DND-41 (cell line): Measurements from ENCODE around the gene PSMA8.

Source experiments
- ATAC-seq: fragments of 200-7000 bp; cut with Tn5 transposase; 3 replicates; pipeline ENCODE4 v1.9.1; 2021; ENCODE audit warnings: low read depth; ENCODE audit not compliant: insufficient read depth
- DNase-seq: peaks from one replicate; pipeline ENCODE4 v3.0.0-alpha.2; 2020
- H2AFZ ChIP-seq: 2 replicates; pipeline ENCODE4 v1.6.0; 2012; ENCODE audit warnings: low read depth, low read length
- H3K27ac ChIP-seq: 2 replicates; pipeline ENCODE4 v1.5.1; 2012; ENCODE audit warnings: low read length, inconsistent platforms
- H3K27me3 ChIP-seq: fragments of 200-600 bp; sonication (generic); 2 replicates; pipeline ENCODE4 v1.6.0; 2012; ENCODE audit warnings: low read length, mild to moderate bottlenecking, inconsistent platforms; ENCODE audit not compliant: insufficient read depth, poor library complexity
- H3K36me3 ChIP-seq: 2 replicates; pipeline ENCODE4 v1.5.1; 2012; ENCODE audit warnings: low read length, inconsistent platforms; ENCODE audit not compliant: insufficient read depth
- H3K4me1 ChIP-seq: 2 replicates; pipeline ENCODE4 v1.5.1; 2012; ENCODE audit warnings: mild to moderate bottlenecking, low read length; ENCODE audit not compliant: insufficient read depth
- H3K4me2 ChIP-seq: 2 replicates; pipeline ENCODE4 v1.6.0; 2012; ENCODE audit warnings: mild to moderate bottlenecking, moderate library complexity, low read length, inconsistent platforms; ENCODE audit not compliant: insufficient read depth
- H3K4me3 ChIP-seq, 2 experiments: fragments of 200-600 bp in 1 of 2; shearing (Covaris generic) in 1 of 2; 2 replicates each; pipeline ENCODE4 v1.5.1; 2012 to 2016; ENCODE audit warnings: inconsistent platforms in 2 of 2, low read length in 2 of 2, mild to moderate bottlenecking in 2 of 2, low read depth in 1 of 2, moderate library complexity in 1 of 2
- H3K79me2 ChIP-seq: 2 replicates; pipeline ENCODE4 v1.6.0; 2012; ENCODE audit warnings: low read length, inconsistent platforms; ENCODE audit not compliant: insufficient read depth
- H3K9ac ChIP-seq: 2 replicates; pipeline ENCODE4 v1.6.0; 2012; ENCODE audit warnings: low read depth, mild to moderate bottlenecking, inconsistent platforms, low read length, moderate library complexity
- H3K9me3 ChIP-seq: 2 replicates; pipeline ENCODE4 v1.5.1; 2012; ENCODE audit warnings: low read length, moderate library complexity, mild to moderate bottlenecking, inconsistent platforms; ENCODE audit not compliant: insufficient read depth, severe bottlenecking
- H4K20me1 ChIP-seq: 2 replicates; pipeline ENCODE4 v1.6.0; 2012; ENCODE audit warnings: low read length; ENCODE audit not compliant: insufficient read depth
- EZH2 ChIP-seq: IDR thresholded peaks from 3 replicates; pipeline ENCODE4 v1.6.1; 2012; ENCODE audit warnings: borderline replicate concordance, low read depth, mild to moderate bottlenecking, moderate library complexity, low read length, inconsistent platforms; ENCODE audit not compliant: severe bottlenecking
- TF ChIP-seq, protein P1 (sequence below): IDR thresholded peaks from 2 replicates; pipeline ENCODE4 v1.5.1; 2012; ENCODE audit warnings: borderline replicate concordance, low read length, moderate library complexity, mild to moderate bottlenecking; ENCODE audit not compliant: poor library complexity, severe bottlenecking; ENCODE audit errors: extremely low read depth

The PSMA8 gene

DNA sequence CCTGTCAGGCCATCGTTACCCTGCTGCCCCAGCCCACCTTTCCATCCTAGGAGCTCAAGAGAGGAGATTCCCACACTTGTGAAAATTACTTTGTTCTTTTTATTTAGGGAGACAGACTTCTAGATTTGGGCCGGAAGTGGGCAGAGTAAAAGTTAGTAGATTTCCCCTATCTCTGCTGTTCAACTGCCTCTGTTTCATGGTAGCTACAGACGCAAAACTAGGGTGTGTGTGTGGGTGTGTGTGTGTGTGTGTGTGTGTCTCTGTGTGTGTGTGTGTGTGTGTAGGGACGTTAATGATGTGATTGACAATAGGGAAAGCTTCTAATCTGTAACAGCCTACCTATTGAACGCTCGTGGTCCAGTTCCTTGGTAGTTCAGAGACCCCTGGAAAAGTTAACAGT, 438 bp downstream of the PSMA8 start:
- no peak overlapping the region for H2AFZ ChIP-seq
- DNase-seq (no peak), ATAC-seq (no peak)
- no peak overlapping the region for H3K9ac ChIP-seq
- H3K4me2 ChIP-seq = no peak overlapping the region
- H3K36me3 ChIP-seq = no peaks in the 10 kb centered on the region
- H4K20me1 ChIP-seq = no peaks in the 10 kb centered on the region
- H3K27me3 ChIP-seq = no peaks in the 10 kb centered on the region
- H3K27ac ChIP-seq = no peak overlapping the region
- no peak for TF ChIP-seq EZH2
- no peaks in the 10 kb centered on the region for H3K79me2 ChIP-seq
- H3K4me3 ChIP-seq = no peak overlapping the region
- H3K4me1 ChIP-seq = no peaks in the 10 kb centered on the region
- no peaks in the 10 kb centered on the region for H3K9me3 ChIP-seq

DNA sequence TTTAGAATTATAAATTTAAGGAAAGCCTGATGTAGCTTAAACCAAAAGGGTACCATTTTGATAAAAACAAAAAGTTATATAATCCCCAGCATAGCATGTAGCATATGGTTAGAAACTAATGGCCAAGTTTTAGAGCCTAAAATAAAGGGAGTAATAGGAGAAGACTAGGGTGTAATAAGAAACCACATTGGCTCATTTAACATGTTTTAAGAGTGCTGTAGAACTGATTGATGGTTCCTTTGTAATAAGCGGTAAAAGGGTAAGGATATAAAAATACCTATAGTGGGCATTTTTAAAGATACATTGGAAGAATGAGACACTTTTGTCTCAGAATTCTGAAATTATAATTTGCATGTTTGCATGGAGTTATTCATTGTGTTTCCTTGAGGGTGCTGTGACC, 1.9 kb downstream of the PSMA8 start:
- no peaks in the 10 kb centered on the region for H3K79me2 ChIP-seq
- no peak overlapping the region for H3K9ac ChIP-seq
- H3K27me3 ChIP-seq = no peaks in the 10 kb centered on the region
- H3K27ac ChIP-seq = no peak overlapping the region
- H4K20me1 ChIP-seq = no peaks in the 10 kb centered on the region
- no peak for ATAC-seq
- no peak for TF ChIP-seq EZH2
- TF ChIP-seq, protein P1, sequence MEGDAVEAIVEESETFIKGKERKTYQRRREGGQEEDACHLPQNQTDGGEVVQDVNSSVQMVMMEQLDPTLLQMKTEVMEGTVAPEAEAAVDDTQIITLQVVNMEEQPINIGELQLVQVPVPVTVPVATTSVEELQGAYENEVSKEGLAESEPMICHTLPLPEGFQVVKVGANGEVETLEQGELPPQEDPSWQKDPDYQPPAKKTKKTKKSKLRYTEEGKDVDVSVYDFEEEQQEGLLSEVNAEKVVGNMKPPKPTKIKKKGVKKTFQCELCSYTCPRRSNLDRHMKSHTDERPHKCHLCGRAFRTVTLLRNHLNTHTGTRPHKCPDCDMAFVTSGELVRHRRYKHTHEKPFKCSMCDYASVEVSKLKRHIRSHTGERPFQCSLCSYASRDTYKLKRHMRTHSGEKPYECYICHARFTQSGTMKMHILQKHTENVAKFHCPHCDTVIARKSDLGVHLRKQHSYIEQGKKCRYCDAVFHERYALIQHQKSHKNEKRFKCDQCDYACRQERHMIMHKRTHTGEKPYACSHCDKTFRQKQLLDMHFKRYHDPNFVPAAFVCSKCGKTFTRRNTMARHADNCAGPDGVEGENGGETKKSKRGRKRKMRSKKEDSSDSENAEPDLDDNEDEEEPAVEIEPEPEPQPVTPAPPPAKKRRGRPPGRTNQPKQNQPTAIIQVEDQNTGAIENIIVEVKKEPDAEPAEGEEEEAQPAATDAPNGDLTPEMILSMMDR = no peak
- H3K4me1 ChIP-seq = no peaks in the 10 kb centered on the region
- no peak overlapping the region for H2AFZ ChIP-seq
- no peak overlapping the region for H3K4me2 ChIP-seq
- H3K36me3 ChIP-seq = no peaks in the 10 kb centered on the region
- no peaks in the 10 kb centered on the region for H3K9me3 ChIP-seq
- H3K4me3 ChIP-seq = no peak overlapping the region
- no peak for DNase-seq

DNA sequence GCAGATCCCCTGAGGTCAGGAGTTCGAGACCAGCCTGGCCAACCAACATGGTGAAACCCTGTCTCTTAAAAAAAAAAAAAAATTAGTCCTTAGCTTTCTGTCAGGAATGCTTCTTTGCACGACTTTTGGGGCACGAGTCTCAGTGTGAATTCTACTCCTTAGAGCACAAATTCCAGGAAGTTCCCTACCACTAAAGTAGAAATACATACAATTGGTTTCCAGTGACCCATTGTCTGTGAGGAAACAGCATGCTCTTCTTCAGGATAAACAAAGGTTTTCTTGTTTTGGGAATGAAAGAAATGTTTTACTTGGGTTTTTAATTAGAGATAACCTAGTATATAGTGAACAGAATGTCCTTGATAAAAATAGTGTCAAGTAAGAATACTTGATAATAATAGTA, 23.7 kb downstream of the PSMA8 start:
- Histone ChIP-seq H3K4me3 (no peak overlapping the region), H3K4me1 (no peaks in the 10 kb centered on the region), H3K9ac (no peak overlapping the region), H3K9me3 (no peaks in the 10 kb centered on the region), H3K36me3 (no peaks in the 10 kb centered on the region), H4K20me1 (no peaks in the 10 kb centered on the region), H3K79me2 (no peaks in the 10 kb centered on the region), H3K27ac (no peak overlapping the region), H2AFZ (no peak overlapping the region), H3K4me2 (no peak overlapping the region), H3K27me3 (no peaks in the 10 kb centered on the region)
- ATAC-seq (no peak), DNase-seq (no peak)
- TF ChIP-seq, protein P1 = no peak
- TF ChIP-seq EZH2 = no peak

DNA sequence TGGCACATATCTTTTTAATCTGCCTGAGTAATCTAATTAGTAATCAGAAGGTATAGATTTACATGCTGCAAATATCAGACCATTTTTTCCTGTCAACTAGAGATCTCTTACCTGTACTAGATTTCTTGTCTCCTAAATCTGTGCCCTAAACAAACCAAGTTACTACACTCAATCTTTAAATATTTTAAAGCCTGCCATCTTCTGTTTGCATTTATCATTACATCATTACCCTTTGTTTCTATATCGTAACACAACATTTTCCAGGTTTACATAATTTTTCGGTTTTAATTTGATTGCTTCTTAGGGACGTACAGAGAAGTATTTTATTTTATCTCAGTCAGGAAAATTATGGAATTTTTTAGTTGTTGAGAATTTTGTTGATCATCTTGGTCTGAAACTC, 25.7 kb downstream of the PSMA8 start:
- Histone ChIP-seq H3K27me3 (no peaks in the 10 kb centered on the region), H2AFZ (no peak overlapping the region), H3K4me2 (no peak overlapping the region), H3K79me2 (no peaks in the 10 kb centered on the region), H3K27ac (no peak overlapping the region), H3K4me3 (no peak overlapping the region), H4K20me1 (no peaks in the 10 kb centered on the region), H3K9me3 (no peaks in the 10 kb centered on the region), H3K9ac (no peak overlapping the region), H3K36me3 (no peaks in the 10 kb centered on the region), H3K4me1 (no peaks in the 10 kb centered on the region)
- ATAC-seq (peak; percentile 40; the same call in 1 of the 3 replicates), DNase-seq (no peak)
- TF ChIP-seq EZH2 = no peak
- TF ChIP-seq, protein P1 = peak; percentile 54
